ENCODE data around the gene CDK5RAP2.

CDK5RAP2 gene

GRCh38 chr9:120377268-120378159 lies 202.5 kb downstream of the CDK5RAP2 start:
- DNase-seq: peak; percentile 45

GRCh38 chr9:120376101-120376500 lies 203.9 kb downstream of the CDK5RAP2 start:
- DNase-seq: no peak

GRCh38 chr9:120375316-120375715 lies 204.7 kb downstream of the CDK5RAP2 start:
- no peak for DNase-seq

- DNase-seq: no peak
These were observed 205.2 kb downstream of the CDK5RAP2 start for GRCh38 chr9:120374817-120375216.

GRCh38 chr9:120374239-120374638 lies 205.7 kb downstream of the CDK5RAP2 start:
- no peak for DNase-seq

GRCh38 chr9:120372040-120372439 lies 207.9 kb downstream of the CDK5RAP2 start:
- no peak for DNase-seq

GRCh38 chr9:120369608-120370220 lies 210.3 kb downstream of the CDK5RAP2 start:
- peak; percentile 29 for DNase-seq

- no peak for DNase-seq
These were observed 211.2 kb downstream of the CDK5RAP2 start for GRCh38 chr9:120368799-120369198.

- peak; percentile 98 for DNase-seq
These were observed 213.3 kb downstream of the CDK5RAP2 start for GRCh38 chr9:120366644-120367019.

GRCh38 chr9:120365386-120365785 lies 214.6 kb downstream of the CDK5RAP2 start:
- DNase-seq: no peak

- no peak for DNase-seq
These were observed 216.3 kb downstream of the CDK5RAP2 start for GRCh38 chr9:120363697-120364096.

GRCh38 chr9:120362446-120362845 lies 217.5 kb downstream of the CDK5RAP2 start:
- peak; percentile 42 for DNase-seq

- DNase-seq: no peak
These were observed 218.4 kb downstream of the CDK5RAP2 start for GRCh38 chr9:120361551-120361950.

- DNase-seq: no peak
These were observed 219.5 kb downstream of the CDK5RAP2 start for GRCh38 chr9:120360510-120360909.

GRCh38 chr9:120360046-120360445 lies 219.9 kb downstream of the CDK5RAP2 start:
- peak; percentile 31 for DNase-seq

GRCh38 chr9:120358877-120359276 lies 221.1 kb downstream of the CDK5RAP2 start:
- DNase-seq: no peak

GRCh38 chr9:120353506-120353905 lies 226.5 kb downstream of the CDK5RAP2 start:
- no peak for DNase-seq

- no peak for DNase-seq
These were observed 228.9 kb downstream of the CDK5RAP2 start for GRCh38 chr9:120351106-120351505.

- peak; percentile 21 for DNase-seq
These were observed 229.4 kb downstream of the CDK5RAP2 start for GRCh38 chr9:120350596-120350995.

GRCh38 chr9:120348951-120349429 lies 231.0 kb downstream of the CDK5RAP2 start:
- DNase-seq: peak; percentile 43

GRCh38 chr9:120345379-120345778 lies 234.6 kb downstream of the CDK5RAP2 start:
- DNase-seq: no peak

- peak; percentile 74 for DNase-seq
These were observed 235.7 kb downstream of the CDK5RAP2 start for GRCh38 chr9:120344230-120344629.

GRCh38 chr9:120343416-120343815 lies 236.6 kb downstream of the CDK5RAP2 start:
- DNase-seq: no peak

Measured in EL (cell line).